IMR-90 (cell line): ENCODE measurements around the gene VEZT. TPM values are rescaled to one million over a fixed set of nuclear protein-coding genes. Genes with fewer than 3 reads are reported as not detected.
"Not testable (repeated sequence)": the region's sequence is repeated elsewhere in the genome, so short reads cannot be mapped to it uniquely, and the experiment has no call there.

Source experiments
- ATAC-seq: fragments of 200-7000 bp; cut with Tn5 transposase; 2 replicates; pipeline ENCODE4 v1.9.1; 2020; ENCODE audit warnings: low read depth, mild to moderate bottlenecking, moderate library complexity
- BruUV-seq: library from RNA; stranded (reverse); fragments of 400-500 nt; replicated peaks from 2 replicates; lab custom pipeline; 2021; lab: Mats Ljungman, UMichigan
- CTCF ChIA-PET: fragments of 300-600 bp; formaldehyde crosslinking; extraction: SDS; loops from one replicate; lab custom pipeline; 2021; ENCODE audit warnings: antibody characterized with exemption; lab: Yijun Ruan, JAX
- POLR2A ChIA-PET: fragments of 300-600 bp; sonication (Branson Sonifier 250); formaldehyde crosslinking; loops from one replicate; lab custom pipeline; 2022; ENCODE audit warnings: antibody characterized with exemption; ENCODE audit not compliant: unreplicated experiment; lab: Charles Lee
- DNase-seq: peaks from one replicate; pipeline ENCODE4 v3.0.0; 2013
- H2AFZ ChIP-seq: replicated peaks from 2 replicates; pipeline ENCODE3; 2013; ENCODE audit warnings: low read length, mild to moderate bottlenecking; ENCODE audit not compliant: poor library complexity
- H2AK5ac ChIP-seq: 2 replicates; pipeline ENCODE4 v1.6.1; 2013; ENCODE audit warnings: low read depth, low read length, inconsistent platforms
- H2AK9ac ChIP-seq: replicated peaks from 2 replicates; pipeline ENCODE3; 2013; ENCODE audit warnings: mild to moderate bottlenecking, low read depth, low read length, moderate library complexity; ENCODE audit not compliant: poor library complexity
- H2BK120ac ChIP-seq: 2 replicates; pipeline ENCODE4 v1.6.1; 2013; ENCODE audit warnings: low read depth, low read length, inconsistent platforms
- H2BK15ac ChIP-seq: 3 replicates; pipeline ENCODE4 v1.6.1; 2013; ENCODE audit warnings: low read depth, low read length, inconsistent platforms
- H2BK20ac ChIP-seq: 2 replicates; pipeline ENCODE4 v1.6.1; 2013; ENCODE audit warnings: low read depth, mild to moderate bottlenecking, inconsistent platforms, low read length, moderate library complexity
- H2BK5ac ChIP-seq: 2 replicates; pipeline ENCODE4 v1.6.1; 2013; ENCODE audit warnings: mild to moderate bottlenecking, low read depth, low read length, inconsistent platforms; ENCODE audit not compliant: poor library complexity, severe bottlenecking
- H3K14ac ChIP-seq: replicated peaks from 2 replicates; pipeline ENCODE4 v1.6.1; 2013; ENCODE audit warnings: low read depth, low read length, inconsistent platforms
- H3K18ac ChIP-seq: 2 replicates; pipeline ENCODE4 v1.6.1; 2013; ENCODE audit warnings: low read depth, low read length, control low read depth
- H3K23ac ChIP-seq: 2 replicates; pipeline ENCODE4 v1.6.1; 2013; ENCODE audit warnings: low read depth, low read length, inconsistent platforms
- H3K27ac ChIP-seq: 2 replicates; pipeline ENCODE4 v1.5.1; 2013; ENCODE audit warnings: mild to moderate bottlenecking, control low read depth, low read length; ENCODE audit not compliant: insufficient read depth
- H3K27me3 ChIP-seq: 2 replicates; pipeline ENCODE4 v1.6.1; 2013; ENCODE audit warnings: low read length; ENCODE audit not compliant: control insufficient read depth, insufficient read depth
- H3K36me3 ChIP-seq: 2 replicates; pipeline ENCODE4 v1.6.1; 2013; ENCODE audit warnings: low read length, mixed read lengths; ENCODE audit not compliant: control insufficient read depth, insufficient read depth
- H3K4ac ChIP-seq: 2 replicates; pipeline ENCODE4 v1.6.1; 2013; ENCODE audit warnings: low read depth, low read length, inconsistent platforms
- H3K4me1 ChIP-seq: 2 replicates; pipeline ENCODE4 v1.6.1; 2013; ENCODE audit warnings: low read length, mixed read lengths; ENCODE audit not compliant: control insufficient read depth, insufficient read depth
- H3K4me2 ChIP-seq: 2 replicates; pipeline ENCODE4 v1.6.1; 2013; ENCODE audit warnings: low read depth, mild to moderate bottlenecking, control low read depth, low read length, moderate library complexity
- H3K4me3 ChIP-seq: 2 replicates; pipeline ENCODE4 v1.5.1; 2013; ENCODE audit warnings: low read depth, mild to moderate bottlenecking, control low read depth, low read length, moderate library complexity; ENCODE audit not compliant: insufficient read depth
- H3K56ac ChIP-seq: 2 replicates; pipeline ENCODE4 v1.6.1; 2013; ENCODE audit warnings: low read length, inconsistent platforms; ENCODE audit not compliant: insufficient read depth; ENCODE audit errors: extremely low read depth
- H3K79me1 ChIP-seq, 2 experiments: 2 replicates each; pipeline ENCODE4 v1.6.1; 2013; ENCODE audit warnings: low read length in 2 of 2, inconsistent platforms in 1 of 2, low read depth in 1 of 2
- H3K9ac ChIP-seq: 2 replicates; pipeline ENCODE4 v1.6.1; 2013; ENCODE audit warnings: low read depth, low read length, control low read depth
- H3K9me1 ChIP-seq: 2 replicates; pipeline ENCODE4 v1.6.1; 2013; ENCODE audit warnings: low read length, inconsistent platforms; ENCODE audit not compliant: insufficient read depth
- H3K9me3 ChIP-seq: 2 replicates; pipeline ENCODE4 v1.6.1; 2013; ENCODE audit warnings: low read length; ENCODE audit not compliant: control insufficient read depth, insufficient read depth
- H4K20me1 ChIP-seq: 2 replicates; pipeline ENCODE4 v1.6.1; 2013; ENCODE audit warnings: low read length, inconsistent platforms; ENCODE audit not compliant: insufficient read depth
- H4K5ac ChIP-seq: 2 replicates; pipeline ENCODE4 v1.6.1; 2013; ENCODE audit warnings: mild to moderate bottlenecking, low read depth, low read length, control low read depth
- H4K8ac ChIP-seq, 2 experiments: 2 replicates each; pipeline ENCODE4 v1.6.1; 2013; ENCODE audit warnings: low read depth in 2 of 2, low read length in 2 of 2, control low read depth in 1 of 2, inconsistent platforms in 1 of 2
- H4K91ac ChIP-seq: 2 replicates; pipeline ENCODE4 v1.6.1; 2013; ENCODE audit warnings: low read depth, low read length, inconsistent platforms; ENCODE audit not compliant: insufficient read depth
- WGBS, 2 experiments: methylation state at CpG; one replicate each; pipeline versions ENCODE4 v1.1.5 to v1.1.7; 2013; ENCODE audit warnings: missing lambda C conversion rate in 2 of 2; ENCODE audit not compliant: insufficient read length in 1 of 2; ENCODE audit errors: extremely low coverage in 2 of 2; 5-methylcytosine and 5-hydroxymethylcytosine counted together
- dilution Hi-C: fragments of 300-500 bp; cut with HindIII; formaldehyde crosslinking; loops from one replicate; pipeline ENCODE4 v1.14.3; 2018; ENCODE audit warnings: low sequenced_read_pairs; ENCODE audit not compliant: unreplicated experiment
- in situ Hi-C: fragments of 300-500 bp; cut with MboI; formaldehyde crosslinking; loops from 3 replicates; pipeline ENCODE4 v1.14.3; 2019; ENCODE audit warnings: low sequenced_read_pairs, inconsistent platforms, mixed read lengths
- intact Hi-C: fragments of 100-400 bp; cut with micrococcal nuclease; formaldehyde crosslinking; loops from 2 replicates; pipeline ENCODE4 v1.10.0; 2022
- polyA plus RNA-seq, 3 experiments: library from polyadenylated mRNA; depleted of rRNA; stranded (reverse); fragments of >200 nt; gene quantifications; 2 replicates each; pipeline ENCODE4 v1.2.3, GENCODE V29; 2012; ENCODE audit warnings: low replicate concordance in 1 of 3
- total RNA-seq: library from RNA; depleted of rRNA; stranded (reverse); fragments of >200 nt; gene quantifications from 2 replicates; pipeline ENCODE4 v1.2.3, GENCODE V29; 2012

The VEZT gene
- total and polyA plus RNA-seq, 2 of the 4 experiments (the other 2 are of a cell fraction): 54.5 to 90.2 TPM

GRCh38 chr12:95239835-95240234 lies 22.2 kb downstream of the VEZT start:
- H4K5ac ChIP-seq, H3K23ac ChIP-seq, H3K18ac ChIP-seq, CTCF ChIA-PET, H2BK20ac ChIP-seq, dilution Hi-C loops, intact Hi-C loops, H2BK5ac ChIP-seq, ATAC-seq, DNase-seq, H2AK5ac ChIP-seq, H3K9me1 ChIP-seq, POLR2A ChIA-PET, H3K4me2 ChIP-seq, H3K9me3 ChIP-seq, H3K4ac ChIP-seq, H3K56ac ChIP-seq, H4K8ac ChIP-seq, H3K36me3 ChIP-seq, H2BK120ac ChIP-seq, H4K91ac ChIP-seq, H4K20me1 ChIP-seq, H3K14ac ChIP-seq, H3K27me3 ChIP-seq, H2AK9ac ChIP-seq, H2AFZ ChIP-seq, in situ Hi-C loops, H3K9ac ChIP-seq, H3K4me1 ChIP-seq, H3K4me3 ChIP-seq, H3K27ac ChIP-seq, BruUV-seq, H2BK15ac ChIP-seq: not testable (repeated sequence)
- no CpG with 5 or more reads among the region's 2 CpGs for WGBS, 2 experiments
- H3K79me1 ChIP-seq: peaks cover 26 to 56% of the 10 kb centered on the region in 2 experiments
